HG03280 (cell line): ENCODE data around the gene TLX3.
A peak's percentile ranks its signal among the peaks of the same experiment; 100 is the strongest.
"Not testable (repeated sequence)": the region's sequence is repeated elsewhere in the genome, so short reads cannot be mapped to it uniquely, and the experiment has no call there.

ENCODE experiments used
- ATAC-seq: cut with Tn5 transposase; IDR thresholded peaks from one replicate; pipeline ENCODE4 v1.9.1; 2021; ENCODE audit warnings: mild to moderate bottlenecking, moderate library complexity; ENCODE audit not compliant: unreplicated experiment

The TLX3 gene

DNA sequence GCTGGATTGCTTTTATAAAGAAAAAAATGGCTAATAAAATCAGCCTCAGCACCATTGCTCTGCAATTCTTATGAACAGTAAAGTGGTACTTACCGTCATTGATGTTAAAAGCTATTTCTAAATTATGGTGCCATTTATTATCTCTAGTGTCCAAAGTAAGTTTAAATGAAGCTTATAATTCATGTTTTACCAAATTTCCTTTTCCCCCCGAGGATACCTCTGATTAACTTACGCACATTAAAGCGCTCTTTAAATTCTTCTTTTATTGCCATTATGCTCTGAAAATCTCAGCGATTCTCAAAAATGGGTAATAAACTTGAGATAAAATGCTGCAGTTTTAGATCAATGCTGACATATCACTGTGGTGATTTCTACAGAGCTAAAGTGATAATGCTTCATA lies 13.5 kb downstream of the TLX3 start:
- ATAC-seq, result no peak

DNA sequence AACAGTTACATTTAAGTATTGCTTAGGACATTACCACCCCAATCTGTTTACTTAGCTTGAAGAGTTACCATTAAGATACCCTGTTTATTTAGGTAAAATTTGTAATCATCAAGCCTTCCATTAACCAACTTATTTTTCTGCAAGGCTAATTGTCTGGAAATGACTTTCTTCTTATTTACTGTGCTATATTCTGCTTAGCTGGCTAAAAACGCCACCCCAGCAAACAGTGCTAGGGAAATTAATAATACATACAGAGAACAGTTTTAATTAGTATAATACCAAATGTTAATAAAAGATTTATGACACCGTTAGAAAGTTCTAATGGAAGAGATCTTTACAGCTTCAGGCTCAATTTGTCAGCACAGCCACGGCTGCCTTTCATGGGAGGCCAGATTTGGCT lies 14.0 kb downstream of the TLX3 start:
- ATAC-seq, result no peak

DNA sequence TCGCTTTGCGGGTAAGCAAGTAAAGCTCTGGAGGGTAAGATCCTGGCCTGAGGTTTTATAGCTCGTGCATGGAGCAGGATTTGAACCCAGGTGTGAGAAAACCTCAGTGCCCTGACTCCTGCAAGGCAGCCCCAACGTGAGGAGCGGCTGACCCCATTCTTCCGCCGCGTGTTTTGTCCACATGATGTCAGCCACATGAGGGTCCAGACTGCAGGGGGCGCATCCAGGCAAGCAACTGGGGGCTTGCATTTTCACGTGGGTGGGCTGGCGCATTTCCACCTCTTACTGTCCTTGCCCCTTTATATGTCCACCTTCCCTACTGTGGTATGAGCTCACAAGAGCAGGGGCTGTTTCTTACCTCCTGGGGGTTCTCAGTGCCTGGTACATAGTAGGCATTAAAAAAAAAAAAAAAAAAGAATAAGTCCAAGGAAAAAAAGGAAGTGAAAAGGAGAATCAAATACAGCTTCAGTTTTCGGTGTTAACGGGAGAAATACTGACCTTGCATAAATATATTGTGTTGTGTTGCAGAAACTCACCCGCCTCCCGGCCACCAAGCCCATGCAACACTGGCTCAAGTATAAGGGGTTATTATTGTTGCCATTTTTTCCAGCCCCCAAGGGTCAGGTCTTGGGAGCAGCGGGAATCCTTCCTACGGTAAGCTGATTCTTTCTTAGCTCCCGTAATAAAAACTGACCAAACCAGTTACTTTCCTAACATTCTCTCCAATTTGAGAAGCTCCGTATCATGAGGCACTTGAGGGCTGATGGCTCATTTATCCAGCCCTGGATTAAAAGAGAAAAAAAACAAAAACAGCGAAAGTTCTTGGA lies 15.0 kb downstream of the TLX3 start:
- no peak for ATAC-seq

DNA sequence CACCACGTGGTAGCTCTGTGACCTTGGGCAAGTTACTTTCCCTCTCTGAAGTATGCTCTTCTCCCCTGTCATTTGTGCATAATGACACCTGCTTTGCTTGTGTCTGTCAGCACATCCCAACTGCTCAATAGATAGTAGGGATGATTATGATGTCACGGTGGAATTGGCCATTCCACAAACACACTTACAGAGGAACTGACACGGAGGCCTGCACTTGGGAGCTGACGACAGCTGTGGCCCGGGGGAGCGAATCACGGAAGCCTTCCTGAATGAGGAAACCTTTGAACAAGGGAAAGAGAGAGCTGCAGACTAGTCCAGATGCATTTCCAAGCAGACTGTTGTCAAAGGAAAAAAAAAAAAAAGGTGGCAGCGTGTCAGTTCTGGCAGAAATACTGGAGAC lies 21.0 kb downstream of the TLX3 start:
- ATAC-seq, result no peak

DNA sequence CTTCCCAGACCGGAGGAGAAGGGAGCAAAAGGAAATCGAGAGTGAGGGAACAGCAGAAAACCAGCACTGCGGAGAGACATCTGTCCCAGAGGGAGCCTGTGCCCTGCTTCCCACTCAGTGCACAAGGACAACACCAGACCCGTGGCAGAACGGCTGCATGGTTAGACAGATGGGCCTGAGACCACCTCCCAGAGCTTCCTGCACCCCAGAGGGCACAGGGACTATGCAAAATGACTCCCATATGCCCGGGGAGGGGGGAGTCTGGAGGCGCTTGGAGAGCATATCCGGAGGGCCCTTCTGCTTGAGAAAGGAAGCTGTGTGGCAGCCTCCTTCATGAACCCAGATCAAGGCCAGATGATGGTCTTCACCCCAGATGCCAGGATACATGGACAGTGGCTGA lies 26.6 kb downstream of the TLX3 start:
- no peak for ATAC-seq

DNA sequence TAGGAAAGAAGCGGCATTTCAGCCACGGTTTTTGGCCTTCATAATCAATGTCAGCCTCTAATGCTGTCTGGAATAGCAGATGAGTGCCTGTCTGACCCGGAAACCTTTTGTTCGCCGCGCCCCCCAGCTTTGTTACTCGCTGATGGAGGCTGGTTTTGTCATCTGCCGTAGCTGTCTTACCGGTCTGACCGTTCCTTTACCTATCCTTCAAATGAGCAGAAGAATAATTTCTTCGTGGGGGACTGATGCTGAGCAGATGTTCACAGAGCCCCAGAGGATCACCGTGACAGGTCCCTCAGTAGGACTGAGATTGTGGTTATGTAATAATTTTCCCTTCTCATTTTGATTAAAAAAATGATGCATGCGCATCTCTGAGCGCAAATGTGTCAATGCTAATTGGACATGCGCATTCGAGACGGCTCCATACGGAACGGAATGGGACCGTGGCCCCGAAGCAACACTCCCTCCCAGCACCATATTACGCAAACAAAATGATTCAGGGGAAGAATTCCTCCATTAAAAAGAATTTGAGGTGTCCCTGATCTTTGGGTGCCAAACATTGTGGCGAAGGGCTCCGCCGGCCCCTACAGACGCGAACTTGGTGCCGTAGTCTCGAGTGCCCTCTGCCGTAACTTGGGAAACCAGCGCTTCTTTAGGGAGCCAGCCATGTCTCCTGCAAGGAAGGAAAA lies 27.6 kb downstream of the TLX3 start:
- no peak for ATAC-seq

DNA sequence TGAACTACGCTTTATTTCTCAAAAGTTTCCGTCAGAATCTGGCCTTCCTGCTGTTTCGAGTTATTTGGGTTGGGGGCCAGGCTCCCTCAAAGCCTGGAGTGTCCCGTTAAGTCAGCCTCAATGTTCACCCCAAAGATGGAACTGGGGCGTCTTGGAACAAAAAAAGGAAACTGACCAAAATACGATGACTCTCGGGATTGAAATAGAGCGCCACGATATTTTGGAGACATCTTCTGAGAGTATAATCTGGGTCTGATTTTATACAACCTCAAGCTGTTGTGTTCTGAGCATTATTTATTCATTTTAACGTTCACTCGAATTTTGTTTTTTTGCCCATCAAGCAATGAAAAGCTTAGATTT lies 28.1 kb downstream of the TLX3 start:
- ATAC-seq, result no peak

DNA sequence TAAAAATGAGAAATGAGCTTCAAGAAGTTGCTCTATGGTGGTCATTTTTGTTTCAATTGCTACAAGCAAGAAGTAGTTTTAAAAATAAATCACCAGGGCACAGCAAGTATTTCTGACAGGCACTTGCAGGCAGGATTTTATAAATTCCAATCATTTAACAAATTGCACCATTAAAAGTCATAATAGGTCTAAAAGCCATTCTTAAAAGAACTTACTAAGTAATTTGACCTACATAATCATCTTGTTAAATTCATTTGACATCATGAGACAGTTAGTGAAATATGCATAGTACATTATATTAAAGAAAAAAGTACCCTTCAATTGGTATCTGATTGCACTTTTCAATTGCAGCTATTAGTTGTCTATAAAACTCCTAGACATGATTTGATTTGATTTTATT lies 31.0 kb downstream of the TLX3 start:
- ATAC-seq, result no peak

DNA sequence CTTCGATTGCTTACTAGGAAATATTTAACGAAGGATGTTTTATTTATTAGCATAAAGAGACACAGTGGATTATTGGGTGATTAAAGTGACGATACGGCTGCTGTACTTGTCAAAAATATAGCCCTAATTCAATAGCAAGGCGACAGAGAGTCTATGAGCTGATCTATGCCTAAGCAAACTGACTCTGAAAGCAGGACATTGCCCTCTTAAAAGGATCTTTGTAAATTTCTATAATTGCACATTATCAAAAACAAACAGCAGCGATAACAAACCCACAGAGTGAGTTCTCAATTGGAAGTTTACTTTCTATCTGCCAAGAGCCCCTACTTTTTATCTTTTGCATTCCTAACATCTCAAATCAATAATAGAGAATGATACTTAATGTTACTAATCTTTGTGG lies 31.4 kb downstream of the TLX3 start:
- ATAC-seq, result no peak

DNA sequence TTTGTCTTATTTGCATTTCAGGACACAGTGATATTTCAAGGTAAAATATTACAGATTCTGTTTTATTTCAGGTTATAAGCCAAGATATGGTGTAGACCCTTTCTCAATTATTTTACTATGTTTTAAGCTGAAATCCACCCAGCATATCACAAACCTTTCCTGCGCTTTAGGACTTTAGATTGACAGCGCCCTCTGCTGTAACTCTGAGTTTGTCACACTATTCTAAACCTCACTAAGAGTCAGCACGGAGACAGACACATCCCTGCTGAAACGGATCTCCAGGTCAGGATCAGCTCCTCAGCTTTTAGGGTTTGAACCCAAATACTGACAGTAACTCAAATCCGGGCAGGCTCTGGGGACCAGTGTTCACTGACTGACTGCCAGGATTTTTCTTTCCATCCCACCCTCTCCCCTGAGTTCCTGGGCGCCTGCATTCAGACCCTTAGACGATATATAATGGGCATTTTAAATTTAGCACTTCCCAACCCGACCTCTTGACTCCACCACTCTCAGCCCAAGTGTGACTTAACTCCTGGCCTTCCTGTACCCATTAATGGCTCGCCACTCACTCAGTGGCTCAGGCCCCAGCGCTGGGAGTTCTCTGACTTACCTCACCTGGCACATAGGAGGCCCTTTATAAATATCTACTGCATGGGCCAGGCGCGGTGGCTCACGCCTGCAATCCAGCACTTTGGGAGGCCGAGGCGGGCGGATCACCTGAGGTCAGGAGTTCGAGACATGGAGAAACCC lies 33.5 kb downstream of the TLX3 start:
- ATAC-seq, result peak; percentile 60

DNA sequence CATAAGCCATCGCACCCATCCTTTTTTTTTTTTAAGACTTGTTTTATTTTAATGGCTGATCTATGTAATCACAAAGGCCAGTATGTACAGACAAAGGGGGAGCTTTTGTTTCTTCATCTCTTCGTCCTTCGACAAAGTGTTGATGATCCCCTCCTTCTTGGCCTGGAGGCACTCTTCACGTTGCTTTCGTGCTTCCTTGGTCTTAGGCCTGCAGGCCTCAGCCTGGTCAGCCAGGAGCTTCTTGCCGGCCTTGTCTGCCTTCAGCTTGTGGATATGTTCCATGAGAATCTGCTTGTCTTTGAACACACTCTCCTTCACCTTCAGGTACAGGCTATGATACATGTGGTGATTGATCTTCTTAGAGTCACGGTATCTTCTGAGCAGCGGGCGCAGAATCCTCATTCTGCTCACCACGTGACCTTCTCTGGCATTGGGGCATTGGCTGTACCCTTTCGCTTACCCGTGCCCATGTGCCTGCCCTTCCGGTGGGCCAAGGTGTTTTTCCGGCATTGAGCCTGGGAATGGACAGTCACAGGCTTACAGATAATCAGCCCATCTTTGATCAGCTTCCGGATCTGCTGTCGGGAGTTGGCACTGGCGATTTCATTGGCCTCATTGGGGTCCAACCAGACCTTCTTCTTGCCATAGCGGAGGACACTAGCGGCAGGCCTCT lies 36.0 kb downstream of the TLX3 start:
- ATAC-seq, result no peak

DNA sequence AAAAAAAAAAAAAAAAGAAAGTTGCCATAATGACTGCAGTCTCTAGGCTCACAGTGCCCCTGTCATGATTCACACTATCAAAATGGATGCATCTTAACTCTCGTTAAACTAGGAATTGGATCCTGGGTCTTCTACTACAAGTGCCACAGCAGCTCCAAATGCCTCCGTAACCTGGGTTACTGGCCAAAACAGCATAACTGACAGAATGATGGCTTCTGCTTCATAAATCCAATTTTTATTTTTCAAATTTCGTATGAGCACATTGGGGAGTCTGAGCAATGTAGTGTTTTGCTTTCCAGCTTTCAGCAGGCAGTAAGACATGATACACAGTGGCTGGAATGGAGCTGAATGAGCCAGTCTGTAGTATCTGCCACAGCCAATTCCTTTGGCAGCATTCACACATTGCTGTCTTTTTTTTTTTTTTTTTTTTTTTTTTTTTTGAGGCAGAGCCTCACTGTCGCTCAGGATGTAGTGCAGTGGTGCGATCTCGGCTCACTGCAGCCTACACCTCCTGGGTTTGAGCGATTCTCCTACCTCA lies 42.6 kb downstream of the TLX3 start:
- ATAC-seq, result no peak

DNA sequence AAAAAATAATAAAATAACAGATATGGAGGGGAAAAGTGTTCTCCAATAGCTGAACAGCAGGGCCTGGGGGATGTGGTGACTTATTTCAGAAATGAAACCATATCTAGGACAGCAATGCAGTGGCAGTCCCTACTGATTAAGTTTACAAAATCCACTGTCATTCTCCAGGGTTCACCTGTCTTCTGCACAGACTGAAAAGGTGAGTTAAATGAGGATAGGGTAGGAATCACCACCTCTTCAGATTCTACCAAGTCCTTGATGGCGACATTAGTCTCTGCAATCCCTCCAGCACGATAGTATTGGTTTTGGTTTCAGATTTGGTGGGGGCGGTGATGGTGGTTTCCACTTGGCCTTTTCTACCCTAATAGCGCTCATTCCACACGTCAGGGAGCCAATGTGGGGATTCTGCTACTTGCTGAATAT lies 46.3 kb downstream of the TLX3 start:
- peak; percentile 95 for ATAC-seq

DNA sequence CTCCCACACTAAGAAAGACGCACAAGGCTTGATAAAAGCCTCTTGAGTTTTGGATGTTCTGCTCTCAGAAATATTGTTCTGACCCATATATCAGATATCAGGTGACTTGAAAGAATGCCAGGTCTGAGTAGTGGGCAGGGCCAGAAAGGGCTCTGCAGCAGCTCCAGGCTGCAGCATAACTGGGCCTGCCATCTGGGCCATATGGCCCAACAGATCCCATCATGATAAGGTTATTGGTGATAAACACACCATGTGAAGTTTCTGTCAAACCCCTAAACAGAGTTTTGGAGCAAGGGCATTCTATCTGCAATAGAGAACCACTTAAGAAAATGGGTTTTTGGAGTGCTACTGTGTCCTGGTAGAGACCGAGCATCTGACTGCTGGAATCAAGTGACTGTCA lies 48.8 kb downstream of the TLX3 start:
- ATAC-seq, result no peak

DNA sequence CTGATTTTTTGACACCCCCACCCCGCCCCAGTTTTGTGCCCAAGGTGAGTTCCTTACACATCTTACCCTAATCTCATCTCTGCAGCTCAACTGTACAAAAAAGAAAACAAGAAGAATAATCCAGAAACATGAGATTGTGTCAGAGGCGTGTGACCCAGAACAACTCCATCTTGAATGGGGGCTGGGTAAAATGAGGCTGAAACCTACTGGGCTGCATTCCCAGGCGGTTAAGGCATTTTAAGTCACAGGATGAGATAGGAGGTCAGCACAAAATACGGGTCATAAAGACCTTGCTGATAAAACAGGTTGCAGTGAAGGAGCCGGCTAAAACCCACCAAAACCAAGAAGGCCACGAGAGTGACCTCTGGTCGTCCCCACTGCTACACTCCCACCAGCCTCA lies 52.1 kb downstream of the TLX3 start:
- ATAC-seq, result not testable (repeated sequence)
